HG03378 (cell line): ENCODE measurements around the gene STMND1.
"Not testable (repeated sequence)": the region's sequence is repeated elsewhere in the genome, so short reads cannot be mapped to it uniquely, and the experiment has no call there.

Source experiments
- ATAC-seq: cut with Tn5 transposase; IDR thresholded peaks from one replicate; pipeline ENCODE4 v1.9.1; 2021; ENCODE audit warnings: mild to moderate bottlenecking, moderate library complexity; ENCODE audit not compliant: unreplicated experiment

The STMND1 gene

DNA sequence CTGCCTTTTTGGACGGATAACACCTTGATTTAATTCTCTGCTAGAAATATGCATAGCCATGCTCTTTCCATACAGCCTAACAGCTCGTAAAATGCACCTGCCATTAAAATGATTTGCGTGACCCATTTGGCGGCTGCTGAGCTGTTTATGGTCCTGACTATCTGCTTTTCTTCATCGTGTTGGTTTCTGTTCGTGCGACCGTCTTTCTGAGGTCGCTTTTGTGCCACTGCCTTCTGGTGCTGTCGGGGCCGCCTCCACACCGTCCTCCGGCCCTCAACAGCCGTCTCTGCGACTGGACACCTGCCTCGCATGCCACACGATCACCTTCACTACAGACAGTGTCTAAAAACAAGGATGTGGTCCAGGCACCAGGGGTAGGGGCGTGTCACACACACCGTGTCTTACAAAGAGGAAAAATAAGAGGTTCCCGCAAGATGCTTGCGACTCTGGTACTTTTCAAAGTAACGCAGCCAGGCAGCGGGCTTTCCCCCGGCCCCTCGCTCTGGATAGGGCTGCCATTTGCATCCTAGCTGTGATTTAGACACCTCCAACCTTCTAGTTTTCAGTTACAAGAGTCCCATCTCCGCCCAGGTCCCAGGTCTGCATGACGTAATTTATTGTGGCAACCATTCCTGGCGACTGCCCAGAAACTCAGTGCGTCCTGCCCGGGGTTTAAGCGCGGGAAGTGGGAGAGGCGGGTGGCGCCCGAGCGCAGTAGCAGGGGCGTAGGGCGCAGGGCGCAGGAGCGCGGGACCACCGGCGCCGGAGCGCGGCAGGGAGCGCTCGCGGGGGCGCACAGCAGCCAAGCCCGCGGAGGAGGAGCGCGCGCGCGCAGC, at the start of gene STMND1:
STMND1 (plus strand) TSS at position 629 of the 836 bp plus-strand sequence. CDS start 208 bp downstream, outside the sequence.
- no peak for ATAC-seq

GRCh38 chr6:17054647-17055046, 47.2 kb upstream of the STMND1 start:
- no peak for ATAC-seq

DNA sequence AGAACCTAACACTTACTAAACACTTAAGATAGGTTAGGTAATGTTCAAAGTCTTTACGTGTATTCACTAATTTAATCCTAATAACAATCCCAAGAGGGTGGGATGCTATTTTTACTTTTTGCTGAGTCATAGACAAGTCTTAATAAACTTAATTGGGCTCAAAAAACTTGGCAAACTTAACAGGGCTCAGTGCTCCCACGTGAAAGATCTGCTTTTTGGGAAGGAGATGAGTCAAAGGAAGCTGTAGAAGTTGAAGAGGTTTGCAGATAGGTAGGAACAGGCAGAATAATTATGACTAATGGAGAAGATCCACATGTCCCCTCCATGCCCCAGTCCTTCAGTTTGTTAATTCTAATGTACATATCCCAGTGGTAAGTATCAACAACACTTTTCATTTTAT, 44.5 kb upstream of the STMND1 start:
- no peak for ATAC-seq

DNA sequence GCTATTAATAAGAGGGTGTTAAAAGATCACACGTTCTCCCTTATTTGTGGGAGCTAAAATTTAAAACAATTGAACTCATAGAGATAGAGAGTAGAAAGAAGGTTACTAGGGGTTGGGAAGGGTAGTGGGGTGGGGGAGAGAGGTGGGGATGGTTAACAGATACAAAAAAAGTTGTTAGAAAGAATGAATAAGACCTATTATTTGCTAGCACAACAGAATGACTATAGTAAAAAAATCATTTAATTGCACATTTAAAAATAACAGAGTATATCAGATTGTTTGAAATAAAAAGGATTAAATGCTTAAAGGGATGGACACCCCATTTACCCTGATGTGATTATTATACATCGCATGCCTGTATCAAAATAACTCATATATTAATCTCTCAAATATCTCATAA, 43.3 kb upstream of the STMND1 start:
- ATAC-seq = no peak

- ATAC-seq = no peak
Observed at GRCh38 chr6:17059022-17059421, 42.8 kb upstream of the STMND1 start.

GRCh38 chr6:17059850-17060249, 42.0 kb upstream of the STMND1 start:
- ATAC-seq = no peak

DNA sequence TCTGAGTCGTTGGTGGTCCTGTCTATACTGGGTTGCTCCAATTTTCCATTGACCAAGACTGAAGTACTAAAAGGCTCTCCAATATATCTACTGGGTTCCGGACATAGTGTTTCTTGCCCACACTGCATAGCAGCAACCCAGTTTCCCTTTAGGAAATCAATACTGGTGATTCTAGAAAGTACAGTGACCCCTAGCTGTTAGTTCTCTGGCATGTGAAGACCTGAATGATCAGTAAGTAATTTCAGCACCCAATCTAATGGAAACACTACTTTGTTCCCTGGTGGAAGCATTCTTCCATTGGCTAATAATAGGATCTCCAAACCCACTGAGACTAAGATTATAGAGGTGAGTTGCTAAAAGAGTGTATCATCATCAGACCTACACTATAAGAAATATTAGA, 40.8 kb upstream of the STMND1 start:
- no peak for ATAC-seq

GRCh38 chr6:17062871-17063440, 38.9 kb upstream of the STMND1 start:
- ATAC-seq = no peak

GRCh38 chr6:17064975-17065374, 36.9 kb upstream of the STMND1 start:
- ATAC-seq = no peak

GRCh38 chr6:17066610-17067009, 35.2 kb upstream of the STMND1 start:
- no peak for ATAC-seq

GRCh38 chr6:17068972-17069371, 32.9 kb upstream of the STMND1 start:
- not testable (repeated sequence) for ATAC-seq

DNA sequence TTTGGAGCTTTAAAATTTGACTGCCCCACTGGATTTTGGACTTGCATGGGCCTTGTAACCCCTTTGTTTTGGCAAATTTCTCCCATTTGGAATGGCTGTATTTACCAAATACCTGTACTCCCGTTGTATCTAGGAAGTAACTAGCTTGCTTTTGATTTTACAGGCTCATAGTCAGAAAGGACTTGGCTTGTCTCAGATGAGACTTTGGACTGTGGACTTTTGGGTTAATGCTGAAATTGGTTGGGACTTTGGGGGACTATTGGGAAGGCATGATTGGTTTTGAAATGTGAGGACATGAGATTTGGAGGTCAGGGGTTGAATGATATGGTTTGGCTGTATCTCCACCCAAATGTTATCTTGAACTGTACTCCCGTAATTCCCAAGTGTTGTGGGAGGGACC, 31.4 kb upstream of the STMND1 start:
- not testable (repeated sequence) for ATAC-seq

- not testable (repeated sequence) for ATAC-seq
Observed at GRCh38 chr6:17073596-17073995, 28.3 kb upstream of the STMND1 start.

DNA sequence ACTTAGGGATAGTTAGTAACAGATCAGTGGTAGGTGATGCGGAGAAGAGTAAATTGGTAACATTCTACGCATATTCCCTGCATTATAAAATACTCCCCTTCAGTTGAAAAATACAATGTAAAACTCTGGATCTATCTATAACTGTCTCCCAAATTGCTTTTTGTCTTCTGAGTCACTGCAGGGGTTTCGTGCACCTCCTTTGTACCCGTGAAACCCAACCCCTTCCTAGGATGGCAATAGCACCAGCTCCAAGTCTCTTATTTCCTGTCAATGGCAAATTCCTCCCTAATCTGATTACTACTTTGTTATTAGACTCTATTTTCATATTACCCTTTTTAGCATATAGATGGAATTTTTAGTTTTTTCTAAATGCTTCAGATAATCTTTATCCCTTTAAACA, 20.6 kb upstream of the STMND1 start:
- no peak for ATAC-seq

GRCh38 chr6:17081860-17082508, 19.9 kb upstream of the STMND1 start:
- no peak for ATAC-seq

- no peak for ATAC-seq
Observed at GRCh38 chr6:17083397-17083796, 18.5 kb upstream of the STMND1 start.

GRCh38 chr6:17086469-17086868, 15.4 kb upstream of the STMND1 start:
- ATAC-seq = no peak

DNA sequence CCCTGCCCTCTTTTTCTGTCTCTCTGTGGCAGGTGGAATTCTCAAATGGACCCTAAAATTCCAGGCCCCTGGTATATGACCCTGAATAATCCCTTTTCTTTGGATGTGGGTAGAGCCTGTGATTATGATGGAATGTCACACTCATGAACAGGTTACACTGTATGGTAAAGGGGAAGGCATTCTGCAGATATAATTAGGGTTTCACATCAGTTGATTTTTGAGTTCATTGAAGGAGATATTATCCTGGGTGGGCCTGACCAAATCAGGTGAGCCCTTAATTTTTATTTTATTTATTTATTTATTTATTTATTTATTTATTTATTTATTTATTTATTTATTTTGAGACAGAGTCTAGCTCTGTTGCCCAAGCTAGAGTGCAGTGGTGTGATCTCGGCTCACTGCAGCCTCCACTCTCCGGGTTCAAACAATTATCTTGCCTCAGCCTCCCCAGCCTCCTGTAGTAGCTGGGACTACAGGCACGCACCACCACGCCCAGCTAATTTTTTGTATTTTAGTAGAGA, 13.7 kb upstream of the STMND1 start:
- no peak for ATAC-seq

- no peak for ATAC-seq
Observed at GRCh38 chr6:17091122-17091521, 10.7 kb upstream of the STMND1 start.

DNA sequence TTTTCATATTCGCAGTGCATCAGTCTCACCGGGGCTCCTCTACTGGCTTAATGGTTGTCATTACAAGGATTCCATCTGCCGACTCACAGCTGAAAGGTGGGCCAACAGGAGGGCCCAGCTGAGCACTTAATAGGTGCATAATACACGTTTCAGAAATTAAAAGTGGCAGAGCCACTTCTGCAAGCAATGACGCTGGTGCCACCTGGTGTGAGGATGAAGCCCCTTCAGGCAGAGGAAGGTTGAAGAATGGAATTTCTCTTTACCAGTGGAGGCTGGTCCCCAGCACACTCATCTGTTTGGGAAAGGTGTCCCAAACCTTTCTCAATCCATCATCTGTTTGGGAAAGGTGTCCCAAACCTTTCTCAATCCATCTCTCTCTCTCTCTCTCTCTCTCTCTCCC, 8.2 kb upstream of the STMND1 start:
- no peak for ATAC-seq

DNA sequence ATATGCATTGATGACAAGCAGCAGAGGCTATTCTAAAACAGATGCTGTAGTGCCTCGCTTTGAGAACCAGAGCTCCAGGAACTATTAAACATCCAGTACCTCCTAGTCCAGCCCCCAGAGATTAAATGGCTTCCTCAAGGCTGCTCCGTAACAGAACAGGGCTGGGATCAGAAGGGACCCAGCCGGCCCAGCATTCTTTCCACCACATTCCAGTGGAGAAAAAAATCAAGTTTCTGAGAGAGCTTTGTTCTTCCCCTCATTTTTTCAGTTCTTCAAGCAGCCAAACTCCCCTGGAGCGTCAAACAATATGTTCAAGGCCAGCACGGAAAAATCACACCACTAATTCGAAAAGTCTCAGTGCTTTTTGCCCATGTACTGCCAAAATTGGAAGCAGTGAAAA, 5.8 kb upstream of the STMND1 start:
- no peak for ATAC-seq

- ATAC-seq = no peak
Observed at GRCh38 chr6:17096652-17097051, 5.2 kb upstream of the STMND1 start.
